ENCODE measurements around the gene IPO13.

The IPO13 gene

GRCh38 chr1:43979261-43979527 is 32.4 kb downstream of the IPO13 start:
- H2AFZ ChIP-seq (ENCODE audit: low read depth, low read length) = no peak overlapping the region
- peak overlapping the region; percentile 30; the same call in 1 of the 2 replicates for H3K27ac ChIP-seq (ENCODE audit: low read length)
- H3K36me3 ChIP-seq (replicated peaks; ENCODE audit: low read depth, low read length) = peaks cover 20% of the 10 kb centered on the region
- H3K9ac ChIP-seq (ENCODE audit: low read length) = peak overlapping the region; percentile 84
- no peaks in the 10 kb centered on the region for H3K27me3 ChIP-seq (ENCODE audit: low read depth, low read length)
- no peak for TF ChIP-seq CTCF (IDR thresholded peaks at IDR 0.05; ENCODE audit: low read depth, low read length)
- H3K79me2 ChIP-seq (ENCODE audit: low read length) = peaks cover 79% of the 10 kb centered on the region
- peaks cover 4% of the 10 kb centered on the region; the same call in 1 of the 2 replicates for H4K20me1 ChIP-seq (ENCODE audit: insufficient read depth, low read length)
- H3K9me3 ChIP-seq (ENCODE audit: insufficient read depth, low read length) = no peaks in the 10 kb centered on the region
- H3K4me2 ChIP-seq (ENCODE audit: low read length) = peak overlapping the region; percentile 80
- H3K4me3 ChIP-seq (ENCODE audit: low read length) = peak overlapping the region; percentile 96
- peaks cover 25% of the 10 kb centered on the region for H3K4me1 ChIP-seq (ENCODE audit: low read length)

GRCh38 chr1:43979528-43980254 is 32.9 kb downstream of the IPO13 start:
- peaks cover 4% of the 10 kb centered on the region; the same call in 1 of the 2 replicates for H4K20me1 ChIP-seq (ENCODE audit: insufficient read depth, low read length)
- H3K4me3 ChIP-seq (ENCODE audit: low read length) = peak overlapping the region; percentile 96
- peaks cover 79% of the 10 kb centered on the region for H3K79me2 ChIP-seq (ENCODE audit: low read length)
- peak overlapping the region; percentile 80 for H3K4me2 ChIP-seq (ENCODE audit: low read length)
- H3K4me1 ChIP-seq (ENCODE audit: low read length) = peaks cover 25% of the 10 kb centered on the region
- no peak overlapping the region for H2AFZ ChIP-seq (ENCODE audit: low read depth, low read length)
- no peaks in the 10 kb centered on the region for H3K9me3 ChIP-seq (ENCODE audit: insufficient read depth, low read length)
- H3K27ac ChIP-seq (ENCODE audit: low read length) = peak overlapping the region; percentile 30
- peak overlapping the region; percentile 84 for H3K9ac ChIP-seq (ENCODE audit: low read length)
- H3K36me3 ChIP-seq (replicated peaks; ENCODE audit: low read depth, low read length) = peaks cover 20% of the 10 kb centered on the region
- TF ChIP-seq CTCF (IDR thresholded peaks at IDR 0.05; ENCODE audit: low read depth, low read length) (no peak), EZH2phosphoT487 (IDR thresholded peaks at IDR 0.05; ENCODE audit: low read depth) (no peak)
- H3K27me3 ChIP-seq (ENCODE audit: low read depth, low read length) = no peaks in the 10 kb centered on the region

GRCh38 chr1:43980255-43981134 is 33.7 kb downstream of the IPO13 start:
- Histone ChIP-seq H3K36me3 (replicated peaks; ENCODE audit: low read depth, low read length) (peaks cover 20% of the 10 kb centered on the region), H3K9me3 (ENCODE audit: insufficient read depth, low read length) (no peaks in the 10 kb centered on the region), H3K27ac (ENCODE audit: low read length) (peak overlapping the region; percentile 30; the same call in 1 of the 2 replicates), H3K4me3 (ENCODE audit: low read length) (peak overlapping the region; percentile 96), H3K79me2 (ENCODE audit: low read length) (peaks cover 71% of the 10 kb centered on the region), H3K4me2 (ENCODE audit: low read length) (peak overlapping the region; percentile 80), H2AFZ (ENCODE audit: low read depth, low read length) (no peak overlapping the region), H3K9ac (ENCODE audit: low read length) (peak overlapping the region; percentile 84), H3K4me1 (ENCODE audit: low read length) (peaks cover 25% of the 10 kb centered on the region), H4K20me1 (ENCODE audit: insufficient read depth, low read length) (peaks cover 4% of the 10 kb centered on the region; the same call in 1 of the 2 replicates), H3K27me3 (ENCODE audit: low read depth, low read length) (no peaks in the 10 kb centered on the region)
- TF ChIP-seq CTCF (IDR thresholded peaks at IDR 0.05; ENCODE audit: low read depth, low read length) (no peak), EZH2phosphoT487 (IDR thresholded peaks at IDR 0.05; ENCODE audit: low read depth) (no peak)

GRCh38 chr1:43981135-43981491 is 34.4 kb downstream of the IPO13 start:
- no peak overlapping the region for H2AFZ ChIP-seq (ENCODE audit: low read depth, low read length)
- no peak overlapping the region for H3K9ac ChIP-seq (ENCODE audit: low read length)
- peaks cover 16% of the 10 kb centered on the region for H3K36me3 ChIP-seq (replicated peaks; ENCODE audit: low read depth, low read length)
- no peaks in the 10 kb centered on the region for H3K27me3 ChIP-seq (ENCODE audit: low read depth, low read length)
- peaks cover 1% of the 10 kb centered on the region; the same call in 1 of the 2 replicates for H4K20me1 ChIP-seq (ENCODE audit: insufficient read depth, low read length)
- H3K4me1 ChIP-seq (ENCODE audit: low read length) = peaks cover 20% of the 10 kb centered on the region
- H3K4me3 ChIP-seq (ENCODE audit: low read length) = no peak overlapping the region
- H3K4me2 ChIP-seq (ENCODE audit: low read length) = no peak overlapping the region
- no peak overlapping the region for H3K27ac ChIP-seq (ENCODE audit: low read length)
- H3K9me3 ChIP-seq (ENCODE audit: insufficient read depth, low read length) = no peaks in the 10 kb centered on the region
- TF ChIP-seq EZH2phosphoT487 (IDR thresholded peaks at IDR 0.05; ENCODE audit: low read depth) (no peak), CTCF (IDR thresholded peaks at IDR 0.05; ENCODE audit: low read depth, low read length) (no peak)
- H3K79me2 ChIP-seq (ENCODE audit: low read length) = peaks cover 65% of the 10 kb centered on the region

All from OCI-LY3 (cell line).